HG03066 (cell line): ENCODE data around the gene ARFIP1.
"Not testable (repeated sequence)": the region's sequence is repeated elsewhere in the genome, so short reads cannot be mapped to it uniquely, and the experiment has no call there.

Experiments used
- ATAC-seq: cut with Tn5 transposase; IDR thresholded peaks from one replicate; pipeline ENCODE4 v1.9.1; 2021; ENCODE audit warnings: low read depth; ENCODE audit not compliant: unreplicated experiment

ARFIP1 gene

GRCh38 chr4:152836936-152837335, 57.2 kb downstream of the ARFIP1 start:
- ATAC-seq, result no peak

- ATAC-seq, result not testable (repeated sequence)
Measured at GRCh38 chr4:152839729-152840128, 60.0 kb downstream of the ARFIP1 start.

- no peak for ATAC-seq
Measured at GRCh38 chr4:152843481-152844090, 63.8 kb downstream of the ARFIP1 start.

GRCh38 chr4:152847376-152847775, 67.6 kb downstream of the ARFIP1 start:
- ATAC-seq, result no peak

GRCh38 chr4:152848508-152848907, 68.8 kb downstream of the ARFIP1 start:
- ATAC-seq, result no peak

- no peak for ATAC-seq
Measured at GRCh38 chr4:152849350-152849749, 69.6 kb downstream of the ARFIP1 start.

GRCh38 chr4:152850377-152850776, 70.6 kb downstream of the ARFIP1 start:
- peak; percentile 63 for ATAC-seq

- no peak for ATAC-seq
Measured at GRCh38 chr4:152851226-152851625, 71.5 kb downstream of the ARFIP1 start.

GRCh38 chr4:152853293-152853692, 73.5 kb downstream of the ARFIP1 start:
- ATAC-seq, result no peak

- ATAC-seq, result not testable (repeated sequence)
Measured at GRCh38 chr4:152854016-152854415, 74.3 kb downstream of the ARFIP1 start.

GRCh38 chr4:152856960-152857359, 77.2 kb downstream of the ARFIP1 start:
- ATAC-seq, result no peak

- ATAC-seq, result no peak
Measured at GRCh38 chr4:152858934-152859333, 79.2 kb downstream of the ARFIP1 start.

- ATAC-seq, result no peak
Measured at GRCh38 chr4:152860046-152860445, 80.3 kb downstream of the ARFIP1 start.

GRCh38 chr4:152862608-152863007, 82.9 kb downstream of the ARFIP1 start:
- no peak for ATAC-seq

GRCh38 chr4:152864361-152864760, 84.6 kb downstream of the ARFIP1 start:
- ATAC-seq, result no peak

GRCh38 chr4:152866432-152866993, 86.8 kb downstream of the ARFIP1 start:
- not testable (repeated sequence) for ATAC-seq

- ATAC-seq, result no peak
Measured at GRCh38 chr4:152870606-152871005, 90.9 kb downstream of the ARFIP1 start.

- no peak for ATAC-seq
Measured at GRCh38 chr4:152875261-152875660, 95.5 kb downstream of the ARFIP1 start.

GRCh38 chr4:152877868-152878267, 98.1 kb downstream of the ARFIP1 start:
- no peak for ATAC-seq

GRCh38 chr4:152880263-152880662, 100.5 kb downstream of the ARFIP1 start:
- ATAC-seq, result no peak

- no peak for ATAC-seq
Measured at GRCh38 chr4:152881974-152882373, 102.2 kb downstream of the ARFIP1 start.

- no peak for ATAC-seq
Measured at GRCh38 chr4:152885185-152885584, 105.4 kb downstream of the ARFIP1 start.

GRCh38 chr4:152886201-152886600, 106.4 kb downstream of the ARFIP1 start:
- ATAC-seq, result no peak
